Measurements from ENCODE around the gene POLR2I. TPM values are rescaled to one million over a fixed set of nuclear protein-coding genes. Genes with fewer than 3 reads are reported as not detected.

The POLR2I gene
- total and polyA plus RNA-seq, 2 donors (not counting 1 experiment from before 2014, with no cell fraction given): 33.4 to 39.1 TPM

DNA sequence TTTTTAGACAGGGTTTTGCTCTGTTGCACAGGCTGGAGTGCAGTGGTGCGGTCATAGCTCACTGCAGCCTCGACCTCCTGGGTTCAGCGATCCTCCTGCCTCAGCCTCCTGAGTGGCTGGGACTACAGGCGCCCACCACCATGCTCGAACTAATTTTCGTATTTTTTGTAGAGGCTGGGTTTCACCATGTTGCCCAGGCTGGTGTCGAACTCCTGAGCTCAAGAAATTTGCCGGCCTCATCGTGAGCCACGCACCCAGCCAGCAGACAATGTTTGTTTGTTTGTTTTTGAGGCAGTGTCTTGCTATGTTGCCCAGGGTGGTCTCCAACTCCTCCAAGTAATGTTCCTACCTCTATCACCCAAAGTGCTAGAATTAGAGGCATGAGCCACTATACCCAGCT is 38.5 kb upstream of the POLR2I start:
- no peak overlapping the region for H3K27ac Mint-ChIP-seq
- no peaks in the 10 kb centered on the region for H3K9me3 ChIP-seq (ENCODE audit: control extremely low read depth in 1 of 3, control insufficient read depth in 2 of 3, insufficient read depth in 1 of 3, low read length in 2 of 3)
- H3K27me3 ChIP-seq (replicated peaks in 1 of 4; ENCODE audit: control extremely low read depth in 1 of 4, control insufficient read depth in 3 of 4, insufficient read depth in 4 of 4, low read length in 3 of 4): no peaks in the 10 kb centered on the region
- H4K20me1 ChIP-seq (ENCODE audit: control insufficient read depth, insufficient read depth, low read length, poor library complexity, severe bottlenecking): no peaks in the 10 kb centered on the region
- H3K27ac ChIP-seq (ENCODE audit: low read length in 2 of 2): no peak overlapping the region
- H3K9me3 Mint-ChIP-seq (ENCODE audit: insufficient read depth): no peaks in the 10 kb centered on the region
- intact Hi-C loops (cut with micrococcal nuclease): no loop called here
- no peak overlapping the region for H3K9ac ChIP-seq (ENCODE audit: low read length)
- TF ChIP-seq EZH2 (IDR thresholded peaks at IDR 0.05; ENCODE audit: borderline replicate concordance, insufficient read depth, low read depth, low read length, poor library complexity, severe bottlenecking): no peak
- TF ChIP-seq, protein P1, sequence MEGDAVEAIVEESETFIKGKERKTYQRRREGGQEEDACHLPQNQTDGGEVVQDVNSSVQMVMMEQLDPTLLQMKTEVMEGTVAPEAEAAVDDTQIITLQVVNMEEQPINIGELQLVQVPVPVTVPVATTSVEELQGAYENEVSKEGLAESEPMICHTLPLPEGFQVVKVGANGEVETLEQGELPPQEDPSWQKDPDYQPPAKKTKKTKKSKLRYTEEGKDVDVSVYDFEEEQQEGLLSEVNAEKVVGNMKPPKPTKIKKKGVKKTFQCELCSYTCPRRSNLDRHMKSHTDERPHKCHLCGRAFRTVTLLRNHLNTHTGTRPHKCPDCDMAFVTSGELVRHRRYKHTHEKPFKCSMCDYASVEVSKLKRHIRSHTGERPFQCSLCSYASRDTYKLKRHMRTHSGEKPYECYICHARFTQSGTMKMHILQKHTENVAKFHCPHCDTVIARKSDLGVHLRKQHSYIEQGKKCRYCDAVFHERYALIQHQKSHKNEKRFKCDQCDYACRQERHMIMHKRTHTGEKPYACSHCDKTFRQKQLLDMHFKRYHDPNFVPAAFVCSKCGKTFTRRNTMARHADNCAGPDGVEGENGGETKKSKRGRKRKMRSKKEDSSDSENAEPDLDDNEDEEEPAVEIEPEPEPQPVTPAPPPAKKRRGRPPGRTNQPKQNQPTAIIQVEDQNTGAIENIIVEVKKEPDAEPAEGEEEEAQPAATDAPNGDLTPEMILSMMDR (IDR thresholded peaks at IDR 0.05): no peak
- peaks cover 1 to 27% of the 10 kb centered on the region in 2 experiments for H3K36me3 ChIP-seq (replicated peaks in 1 of 2; ENCODE audit: control extremely low read depth in 1 of 2, control insufficient read depth in 1 of 2, extremely low read depth in 1 of 2, insufficient read depth in 2 of 2, low read length in 1 of 2)
- H3K4me2 ChIP-seq (replicated peaks; ENCODE audit: low read depth, low read length, poor library complexity, severe bottlenecking): no peak overlapping the region
- H3K79me2 ChIP-seq (ENCODE audit: control insufficient read depth, insufficient read depth, low read length): no peaks in the 10 kb centered on the region
- H2AFZ ChIP-seq (ENCODE audit: insufficient read depth, low read depth, low read length, poor library complexity, severe bottlenecking): no peak overlapping the region
- no peak for ATAC-seq (ENCODE audit: low read depth)
- no peak overlapping the region for H3K4me3 ChIP-seq (ENCODE audit: control extremely low read depth in 1 of 5, extremely low read depth in 1 of 5, insufficient read depth in 1 of 5, low read depth in 2 of 5, low read length in 4 of 5)
- 93% methylated on average over 6 of the region's 10 CpGs for WGBS (ENCODE audit: insufficient coverage)
- H3K27me3 Mint-ChIP-seq: no peaks in the 10 kb centered on the region
- no peaks in the 10 kb centered on the region for H3K4me1 Mint-ChIP-seq
- no peak for DNase-seq
- H3K4me3 Mint-ChIP-seq: no peak overlapping the region
- ChIA-PET POLR2A (no interaction called here), CTCF (interaction anchor here (0.7 to 2.6 kb wide), 3 partner anchors 13 to 26 kb away, joined by 3 to 15 read pairs (median 5); no protein-coding TSS in a partner anchor)
- H3K4me1 ChIP-seq (ENCODE audit: control insufficient read depth in 2 of 2, insufficient read depth in 2 of 2, low read length in 2 of 2): no peaks in the 10 kb centered on the region

DNA sequence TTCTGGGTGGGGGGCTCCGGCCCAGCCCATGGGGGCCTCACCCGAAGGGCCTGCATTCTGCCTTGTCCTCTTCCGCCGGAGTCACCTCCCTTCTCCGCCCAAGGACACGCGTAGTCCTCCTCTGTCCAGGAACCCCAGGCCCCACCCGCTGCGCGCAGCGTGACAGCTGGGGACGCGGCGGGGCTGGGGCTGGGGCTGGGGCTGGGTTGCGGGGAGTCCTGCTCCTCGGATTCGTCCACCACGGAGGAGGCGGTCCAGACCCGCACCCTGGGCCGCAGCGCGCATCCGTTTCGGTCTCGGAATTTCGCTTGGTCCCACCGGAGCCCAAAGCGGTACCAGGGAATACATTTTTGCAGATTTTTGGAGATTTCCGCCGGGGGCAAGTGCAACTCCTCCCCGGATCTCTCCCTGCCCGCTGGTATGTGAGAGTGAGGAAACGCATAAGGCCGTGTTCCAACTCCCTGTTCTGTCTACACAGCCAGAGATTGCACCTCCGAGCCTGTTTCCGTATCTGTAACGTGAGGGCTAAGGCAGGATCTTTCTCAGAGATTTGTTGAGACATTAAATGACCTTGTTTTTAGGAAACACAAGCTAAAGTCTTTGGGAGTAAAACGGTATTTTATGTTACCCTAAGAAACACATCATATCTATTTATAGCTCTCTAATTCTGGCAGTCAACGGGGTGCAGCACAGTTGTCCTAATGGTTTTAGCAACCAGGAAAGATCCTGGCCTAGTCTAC is 37.8 kb upstream of the POLR2I start, which contains the start of gene COX7A1:
Gene COX7A1 (minus strand): TSS at position 96 of the 740 bp plus-strand sequence. CDS start 40 bp downstream, at position 56.
- Histone ChIP-seq H3K4me2 (replicated peaks; ENCODE audit: low read depth, low read length, poor library complexity, severe bottlenecking) (peak within 1 kb of the TSS; percentile 28), H3K36me3 (replicated peaks in 1 of 2; ENCODE audit: control extremely low read depth in 1 of 2, control insufficient read depth in 1 of 2, extremely low read depth in 1 of 2, insufficient read depth in 2 of 2, low read length in 1 of 2) (peaks cover 1 to 33% of the 10 kb centered on the region in 2 experiments), H3K27ac (ENCODE audit: low read length in 2 of 2) (no peak within 1 kb of the TSS), H3K79me2 (ENCODE audit: control insufficient read depth, insufficient read depth, low read length) (no peaks in the 10 kb centered on the region), H3K4me1 (ENCODE audit: control insufficient read depth in 2 of 2, insufficient read depth in 2 of 2, low read length in 2 of 2) (no peaks in the 10 kb centered on the region), H4K20me1 (ENCODE audit: control insufficient read depth, insufficient read depth, low read length, poor library complexity, severe bottlenecking) (no peaks in the 10 kb centered on the region), H3K4me3 (ENCODE audit: control extremely low read depth in 1 of 5, extremely low read depth in 1 of 5, insufficient read depth in 1 of 5, low read depth in 2 of 5, low read length in 4 of 5) (no peak within 1 kb of the TSS), H3K27me3 (replicated peaks in 1 of 4; ENCODE audit: control extremely low read depth in 1 of 4, control insufficient read depth in 3 of 4, insufficient read depth in 4 of 4, low read length in 3 of 4) (no peaks in the 10 kb centered on the region), H2AFZ (ENCODE audit: insufficient read depth, low read depth, low read length, poor library complexity, severe bottlenecking) (no peak within 1 kb of the TSS), H3K9ac (ENCODE audit: low read length) (no peak within 1 kb of the TSS), H3K9me3 (ENCODE audit: control extremely low read depth in 1 of 3, control insufficient read depth in 2 of 3, insufficient read depth in 1 of 3, low read length in 2 of 3) (no peaks in the 10 kb centered on the region)
- Mint-ChIP-seq H3K9me3 (ENCODE audit: insufficient read depth) (no peaks in the 10 kb centered on the region), H3K27ac (no peak within 1 kb of the TSS), H3K4me3 (no peak within 1 kb of the TSS), H3K27me3 (no peaks in the 10 kb centered on the region), H3K4me1 (no peaks in the 10 kb centered on the region)
- 37% methylated on average over 34 of the region's 40 CpGs for WGBS (ENCODE audit: insufficient coverage)
- intact Hi-C loops (cut with micrococcal nuclease): no loop called here
- CTCF ChIA-PET: interaction anchor here (0.7 to 2.6 kb wide), 3 partner anchors 14 to 25 kb away, joined by 3 to 15 read pairs (median 5); no protein-coding TSS in a partner anchor
- TF ChIP-seq EZH2 (IDR thresholded peaks at IDR 0.05; ENCODE audit: borderline replicate concordance, insufficient read depth, low read depth, low read length, poor library complexity, severe bottlenecking): no peak
- TF ChIP-seq, protein P1 (IDR thresholded peaks at IDR 0.05): no peak
- POLR2A ChIA-PET: no interaction called here
- no peak for ATAC-seq (ENCODE audit: low read depth)
- DNase-seq: no peak
